ENCODE measurements around the gene ADCY2.

- TF ChIP-seq CTCF (IDR thresholded peaks at IDR 0.05; ENCODE audit: low read depth, low read length, poor library complexity, severe bottlenecking): no peak
- TF ChIP-seq EZH2phosphoT487 (IDR thresholded peaks at IDR 0.05; ENCODE audit: borderline replicate concordance, low read length): no peak
These were observed 16.5 kb downstream of the ADCY2 start for GRCh38 chr5:7412409-7412808.

Measured in DOHH2 (cell line).